Ammon's horn (tissue), 1 donor: Measurements from ENCODE around the gene MRO.
A peak's percentile ranks its signal among the peaks of the same experiment; 100 is the strongest.
"Not testable (repeated sequence)": the region's sequence is repeated elsewhere in the genome, so short reads cannot be mapped to it uniquely, and the experiment has no call there.

Source experiments
- DNase-seq: peaks from one replicate; pipeline ENCODE4 v3.0.0-alpha.2; 2016; ENCODE audit warnings: low spot score

The MRO gene

DNA sequence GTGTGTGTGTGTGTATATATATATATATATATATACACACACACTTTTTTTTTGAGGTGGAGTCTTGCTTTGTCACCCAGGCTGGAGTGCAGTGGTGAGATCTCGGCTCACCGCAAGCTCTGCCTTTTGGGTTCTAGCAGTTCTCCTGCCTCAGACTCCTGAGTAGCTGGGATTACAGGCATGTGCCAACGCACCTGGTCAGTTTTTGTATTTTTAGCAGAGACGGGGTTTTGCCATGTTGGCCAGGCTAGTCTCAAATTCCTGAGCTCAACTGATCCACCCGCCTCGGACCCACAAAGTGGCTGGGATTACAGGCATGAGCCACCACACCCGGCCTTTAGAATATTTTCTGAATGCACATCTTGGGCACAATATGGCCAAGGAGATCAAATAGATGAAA lies 13.7 kb upstream of the MRO start:
- DNase-seq, result not testable (repeated sequence)

DNA sequence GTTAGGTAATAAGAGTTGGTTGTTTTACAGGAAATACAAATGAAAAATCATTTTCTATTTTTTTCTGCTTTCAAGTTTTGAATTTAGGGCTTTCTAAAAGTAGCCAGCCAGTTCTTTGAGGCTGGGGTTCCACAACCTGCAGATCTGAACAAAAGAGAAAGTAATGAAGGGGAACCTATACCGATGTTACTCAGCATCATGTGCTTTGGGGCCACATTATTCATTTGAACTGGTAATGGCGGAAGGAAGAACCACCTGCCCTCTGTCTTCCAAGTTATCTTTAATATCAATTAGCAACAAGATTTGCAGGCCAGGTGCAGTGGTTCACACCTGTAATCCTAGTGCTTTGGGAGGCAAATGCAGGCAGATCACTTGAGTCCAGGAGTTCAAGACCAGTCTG lies 12.9 kb upstream of the MRO start:
- no peak for DNase-seq

DNA sequence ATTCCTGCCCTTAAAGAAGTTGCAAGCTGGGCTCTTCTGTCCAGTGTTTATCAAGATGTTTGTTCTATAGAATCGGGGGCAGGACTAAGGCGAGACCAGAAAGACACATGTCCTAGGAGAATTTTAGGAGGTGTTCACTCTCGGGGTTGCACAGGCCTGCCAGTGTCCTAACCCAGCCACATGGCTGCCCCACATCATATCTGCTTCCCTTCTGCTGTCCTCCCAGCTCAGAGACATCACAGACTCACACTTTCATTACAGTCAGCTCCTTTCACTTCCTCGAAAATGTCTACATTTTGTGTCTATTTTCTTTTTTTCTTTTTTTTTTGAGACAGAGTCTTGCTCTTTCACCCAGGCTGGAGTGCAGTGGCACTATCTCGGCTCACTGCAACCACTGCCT lies 10.7 kb upstream of the MRO start:
- peak; percentile 59 for DNase-seq

DNA sequence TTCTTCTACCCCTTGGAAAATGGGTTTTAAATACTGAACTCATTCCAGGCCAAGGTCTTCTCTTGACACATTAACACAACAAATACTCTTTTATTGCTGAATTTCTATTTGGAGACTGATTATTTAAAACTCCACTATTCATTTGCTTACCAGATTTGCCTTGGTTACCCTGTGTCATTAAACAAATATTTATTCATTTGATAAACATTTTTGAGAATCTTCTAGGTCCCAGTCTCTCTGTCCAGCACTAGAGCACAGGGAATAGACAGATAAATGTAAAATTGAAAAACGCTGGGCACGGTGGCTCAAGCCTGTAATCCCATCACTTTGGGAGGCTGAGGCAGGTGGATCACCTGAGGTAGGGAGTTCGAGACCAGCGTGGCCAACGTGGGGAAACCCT lies 9.8 kb upstream of the MRO start:
- DNase-seq, result no peak

DNA sequence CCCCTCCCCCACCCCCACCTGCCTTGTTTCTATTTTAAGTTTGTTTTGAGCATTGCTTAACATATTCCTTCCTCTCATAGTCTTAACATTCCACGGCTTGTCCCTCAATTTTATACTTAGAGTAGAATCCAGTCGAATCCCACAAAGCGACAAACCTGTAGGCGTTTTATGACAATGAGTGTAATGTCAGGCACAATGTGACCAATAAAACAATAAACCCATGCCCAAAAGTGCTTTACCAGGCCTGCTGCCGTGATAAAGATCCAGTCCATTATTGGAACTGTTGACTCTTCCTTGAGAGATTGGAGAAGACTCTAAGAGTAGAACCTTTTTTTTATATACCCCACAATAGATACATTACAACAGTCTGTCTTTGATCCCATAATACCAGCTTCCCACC lies 6.2 kb upstream of the MRO start:
- DNase-seq, result no peak

DNA sequence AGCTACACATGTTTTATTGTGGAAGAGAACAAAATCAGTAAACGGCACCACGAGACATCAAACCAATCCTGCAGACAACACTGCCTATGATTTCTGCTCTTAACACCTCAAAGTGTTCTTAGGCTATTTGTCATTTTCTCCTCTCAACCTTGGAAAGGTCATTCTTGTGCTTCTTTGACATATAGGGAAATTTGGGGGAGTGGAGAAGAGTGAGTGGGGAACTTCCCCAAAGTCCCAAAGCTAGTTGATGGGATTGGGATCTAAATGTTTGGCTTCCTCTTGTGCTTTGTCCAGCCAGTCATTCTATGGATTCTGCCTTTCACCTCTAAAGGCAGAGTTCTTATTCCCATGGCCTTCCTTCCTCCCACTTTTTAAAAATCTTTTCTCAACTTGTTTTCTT lies 5.8 kb upstream of the MRO start:
- no peak for DNase-seq

DNA sequence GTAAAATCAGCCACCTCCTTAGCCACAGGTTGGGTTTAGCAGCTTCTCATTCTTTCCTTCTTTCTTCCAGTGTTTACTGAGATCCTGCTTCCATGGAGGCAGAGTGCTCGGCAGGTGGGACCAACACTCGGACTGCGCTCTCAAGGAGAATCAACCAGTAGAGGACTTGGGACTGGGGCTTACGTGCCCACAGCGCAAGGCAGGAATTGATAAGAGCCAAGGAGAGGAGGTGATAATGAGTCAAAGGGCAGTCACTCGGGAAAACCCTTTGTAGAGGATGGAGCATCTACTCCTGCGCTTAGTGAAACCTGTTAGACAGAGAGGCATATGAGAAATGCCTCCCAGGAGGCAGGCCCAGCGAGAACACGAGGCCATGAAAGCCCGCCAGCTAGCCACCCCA lies 2.9 kb upstream of the MRO start:
- DNase-seq, result no peak

DNA sequence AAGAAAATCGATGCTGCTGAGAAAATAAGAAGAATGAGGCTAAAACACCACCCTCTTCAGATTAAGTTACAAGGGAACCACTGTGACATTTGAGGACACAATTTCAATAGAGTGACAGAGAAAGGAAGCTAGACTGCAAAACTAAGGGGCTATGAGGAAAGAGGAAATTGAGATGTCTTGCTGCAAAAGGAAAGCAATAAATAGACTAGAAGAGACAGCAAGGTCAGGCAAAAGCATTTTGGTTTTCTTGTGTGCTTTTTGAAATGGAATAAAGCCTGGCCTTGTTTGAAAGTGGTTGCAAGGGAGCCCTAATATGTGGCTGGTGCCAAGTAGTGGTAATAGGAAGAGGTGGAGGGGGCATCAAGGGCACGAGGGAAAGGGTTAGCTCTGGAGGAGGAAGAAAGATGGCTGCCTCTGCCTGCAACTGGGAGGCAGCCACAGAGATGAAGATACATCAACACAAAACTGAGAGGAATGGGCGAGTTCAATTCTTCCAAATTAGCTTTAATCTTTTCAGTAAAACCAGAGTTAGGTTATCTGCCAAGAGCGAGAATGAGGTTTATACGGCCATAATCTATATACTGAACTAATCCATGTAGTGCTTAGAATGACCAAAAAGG lies 1.2 kb upstream of the MRO start:
- DNase-seq, result peak; percentile 43

DNA sequence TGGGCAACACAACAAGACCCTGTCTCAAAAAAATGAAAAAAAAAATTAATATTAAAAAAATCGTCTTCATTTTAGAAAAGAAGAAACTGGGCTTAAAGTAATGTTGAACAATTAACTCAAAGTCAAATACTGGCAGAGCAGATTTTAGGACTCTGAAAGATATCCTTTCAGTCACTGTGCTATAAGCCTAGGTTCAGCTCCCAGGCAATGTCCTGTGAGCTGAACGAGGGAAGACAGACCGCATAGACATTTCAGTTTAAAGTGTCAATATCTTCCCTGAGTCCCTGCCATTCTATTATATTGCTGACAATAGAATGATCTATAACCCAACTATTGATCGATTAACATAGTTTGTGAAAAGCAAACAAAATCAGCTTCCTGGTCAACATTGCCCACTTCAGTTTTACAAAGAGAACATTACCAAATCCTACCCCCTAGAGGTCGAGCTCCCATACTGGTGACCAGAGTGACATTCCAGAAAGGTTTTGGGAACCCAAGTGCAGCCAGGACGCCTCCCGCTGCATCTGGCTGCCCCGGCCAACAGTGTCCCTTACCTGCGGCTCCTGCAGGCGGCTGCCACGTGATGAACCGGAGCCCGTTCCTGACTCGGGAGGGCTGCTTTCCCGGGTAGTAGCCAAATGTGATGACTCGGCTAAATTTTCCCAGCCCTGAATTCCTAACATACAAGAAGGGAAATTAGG lies 639 bp downstream of the MRO start:
- DNase-seq, result peak; percentile 49

DNA sequence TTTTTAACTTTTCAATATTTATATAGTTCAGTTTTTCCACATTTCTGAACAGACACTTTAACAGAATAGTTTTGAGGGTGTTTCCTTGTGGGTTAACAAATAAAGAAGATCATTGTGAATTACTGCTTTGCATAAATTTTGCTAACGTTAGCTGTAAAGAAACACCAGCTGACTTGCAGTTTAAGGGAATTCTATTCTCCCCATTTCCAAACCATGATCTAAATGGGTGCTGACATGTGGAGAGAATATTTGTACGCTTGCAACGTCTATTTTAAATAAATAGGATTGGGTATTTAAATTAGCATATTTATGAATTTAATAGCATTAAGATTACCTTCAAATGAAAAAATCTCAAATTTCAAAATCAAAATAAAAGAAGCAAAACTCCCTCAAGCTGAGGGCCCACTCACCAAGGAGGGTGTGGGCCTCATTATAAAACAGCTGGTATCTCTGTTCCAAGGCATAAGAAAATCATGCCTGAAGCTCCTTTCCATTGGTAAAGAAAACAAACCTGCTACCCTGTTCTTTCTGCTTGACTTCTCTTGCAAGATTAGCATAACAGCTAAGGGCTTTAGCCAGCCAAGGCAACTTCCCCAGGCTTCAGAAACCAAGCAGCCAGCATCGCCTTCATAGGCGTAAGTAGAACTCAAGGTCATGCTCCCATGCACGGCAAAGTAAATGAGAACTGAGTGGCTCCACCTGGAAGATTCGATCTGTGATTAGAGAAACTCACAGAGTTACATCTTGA lies 3.2 kb downstream of the MRO start:
- peak; percentile 29 for DNase-seq

DNA sequence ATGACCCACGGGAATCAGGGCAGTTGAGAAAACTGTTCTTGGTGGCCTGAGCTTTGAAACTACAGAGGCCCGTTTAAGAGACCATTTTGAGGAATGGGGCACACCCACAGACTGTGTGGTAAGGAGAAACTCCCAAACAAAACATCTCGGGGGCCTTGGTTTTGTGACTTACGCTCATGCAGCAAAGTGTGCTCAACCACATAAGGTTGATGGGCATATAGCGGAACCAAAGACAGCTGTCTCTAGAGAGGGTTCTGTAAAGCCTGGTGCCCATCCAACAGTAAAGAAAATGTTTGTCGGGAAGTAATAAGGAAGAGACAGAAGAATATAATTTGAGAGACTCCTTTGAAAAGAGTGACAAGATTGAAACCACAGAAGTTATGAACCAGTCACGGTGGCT lies 5.4 kb downstream of the MRO start:
- DNase-seq, result no peak

DNA sequence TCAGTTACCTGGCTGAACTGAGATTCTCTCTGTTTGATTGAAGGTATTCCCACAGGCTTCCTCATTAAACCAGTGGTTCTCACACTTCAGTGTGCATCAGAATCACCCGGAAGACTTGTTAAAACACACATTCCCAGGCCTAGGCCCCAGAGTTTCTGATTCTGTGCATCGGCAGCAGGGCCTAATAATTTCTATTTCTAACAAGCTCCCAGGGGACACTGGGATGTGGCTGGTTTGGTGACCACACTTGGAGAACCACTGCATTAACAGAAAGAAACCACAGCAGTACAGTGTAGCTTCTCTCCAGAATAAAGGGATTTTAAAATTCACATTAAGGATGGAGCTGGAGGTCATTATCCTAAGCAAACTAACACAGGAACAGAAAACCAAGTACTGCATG lies 6.5 kb downstream of the MRO start:
- DNase-seq, result no peak

DNA sequence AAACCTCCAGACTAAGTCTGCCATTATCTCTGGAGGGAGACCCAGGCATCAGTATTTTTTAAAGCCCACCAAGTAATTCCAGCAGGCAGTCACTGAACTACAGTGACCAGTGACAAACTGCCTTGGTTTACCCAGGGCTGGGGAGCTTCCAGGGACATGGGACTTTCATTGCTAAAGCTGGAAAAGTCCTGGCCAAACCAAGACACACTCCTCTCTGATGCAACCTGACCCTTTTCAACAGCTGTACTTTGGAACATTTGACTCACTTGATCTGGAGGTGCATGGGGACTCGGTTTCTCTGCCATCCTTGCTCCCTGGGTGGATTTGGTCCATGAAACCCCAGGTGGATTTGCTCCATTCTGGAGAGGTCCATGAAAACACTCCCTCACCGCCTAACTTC lies 7.0 kb downstream of the MRO start:
- no peak for DNase-seq

DNA sequence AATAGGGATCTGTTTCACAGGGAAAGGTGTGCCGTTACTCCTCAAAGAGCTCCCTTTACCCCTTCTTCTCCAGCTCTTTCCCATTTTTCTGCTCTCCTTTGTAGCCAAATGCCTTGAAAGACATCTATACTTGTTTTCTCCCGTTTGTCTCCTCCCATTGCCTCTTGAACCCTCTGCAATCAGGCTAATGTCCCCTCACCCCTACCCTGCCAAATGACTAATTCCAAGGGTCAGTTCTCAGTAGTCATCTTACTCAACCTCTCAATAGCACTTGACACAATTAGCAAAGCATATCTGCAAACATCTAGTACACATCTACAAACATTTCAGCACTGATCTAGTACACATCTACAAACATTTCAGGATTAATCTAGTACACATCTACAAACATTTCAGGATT lies 12.6 kb downstream of the MRO start:
- no peak for DNase-seq

DNA sequence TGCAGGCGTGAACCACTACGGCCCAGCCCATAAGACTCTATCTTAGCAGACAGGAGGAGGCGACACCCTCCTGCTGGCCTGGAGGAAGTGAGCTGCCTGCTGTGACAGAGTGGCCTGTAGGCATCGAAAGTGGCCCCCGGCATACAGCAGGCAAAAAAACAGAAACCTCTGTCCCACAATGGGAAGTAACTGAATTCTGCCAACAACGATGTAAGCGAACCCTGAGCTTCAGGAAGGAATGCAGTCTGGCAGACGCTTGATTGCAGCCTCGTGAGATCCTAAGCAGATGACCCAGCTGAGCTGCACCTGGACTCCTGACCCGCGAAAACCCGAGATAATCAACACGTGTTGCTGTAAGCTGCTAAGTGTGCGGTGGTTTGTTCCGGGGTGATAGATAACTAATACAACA lies 13.6 kb downstream of the MRO start:
- peak; percentile 62 for DNase-seq

DNA sequence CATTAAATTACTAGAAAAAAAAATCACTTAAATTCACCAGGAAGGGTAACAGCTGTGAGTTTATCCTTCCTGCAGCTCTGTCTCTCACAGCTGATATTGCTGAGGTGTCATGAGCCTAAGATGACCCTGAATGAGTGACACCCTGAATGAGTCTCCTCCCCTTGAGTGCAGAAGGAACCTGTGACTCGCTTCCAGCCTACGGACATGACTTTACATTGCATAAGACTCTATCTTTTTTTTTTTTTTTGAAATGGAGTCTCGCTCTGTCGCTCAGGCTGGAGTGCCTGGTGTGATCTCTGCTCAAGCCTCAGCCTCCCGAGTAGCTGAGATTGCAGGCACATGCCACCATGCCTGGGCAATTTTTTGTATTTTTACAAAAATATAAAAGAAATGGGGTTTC lies 14.1 kb downstream of the MRO start:
- DNase-seq, result no peak

DNA sequence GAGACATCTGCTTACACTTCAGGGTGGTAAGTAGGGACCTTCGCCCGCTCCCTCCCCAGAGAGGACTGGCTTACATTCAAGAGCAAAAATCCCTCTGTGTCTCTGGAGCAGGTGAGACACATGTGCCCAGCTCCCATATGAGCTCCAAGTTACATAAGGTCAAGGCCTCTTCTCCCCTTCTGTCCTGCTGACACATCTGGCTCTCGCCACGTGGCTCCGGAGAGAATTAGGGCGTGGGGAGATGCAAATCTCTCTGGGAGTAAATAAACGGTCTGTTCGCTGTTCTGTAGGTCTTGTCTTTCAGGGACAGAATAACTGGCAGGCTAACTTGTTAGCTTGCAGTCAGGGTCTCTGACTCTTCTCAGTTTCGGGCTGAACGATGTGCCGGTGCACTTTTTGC lies 16.2 kb downstream of the MRO start:
- DNase-seq, result no peak

DNA sequence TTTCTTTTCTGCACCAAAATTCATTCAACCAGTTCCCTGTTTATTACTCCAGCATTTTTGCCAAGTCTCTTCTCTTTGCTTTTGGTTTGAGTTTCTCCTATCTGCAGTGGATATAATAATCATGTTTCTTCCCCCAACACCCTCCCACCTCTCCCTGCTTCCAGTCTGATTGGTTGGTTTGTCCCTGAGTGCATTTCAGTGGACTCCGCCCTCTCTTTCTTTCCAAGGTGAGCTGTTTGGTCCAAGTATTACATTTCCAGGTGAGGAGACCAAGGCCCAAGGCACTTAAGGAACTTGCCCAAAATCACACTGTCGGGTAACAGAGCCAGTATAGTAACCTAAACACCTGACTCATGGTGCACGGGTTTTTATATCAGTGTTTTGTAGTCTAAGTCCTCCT lies 17.7 kb downstream of the MRO start:
- DNase-seq, result no peak

DNA sequence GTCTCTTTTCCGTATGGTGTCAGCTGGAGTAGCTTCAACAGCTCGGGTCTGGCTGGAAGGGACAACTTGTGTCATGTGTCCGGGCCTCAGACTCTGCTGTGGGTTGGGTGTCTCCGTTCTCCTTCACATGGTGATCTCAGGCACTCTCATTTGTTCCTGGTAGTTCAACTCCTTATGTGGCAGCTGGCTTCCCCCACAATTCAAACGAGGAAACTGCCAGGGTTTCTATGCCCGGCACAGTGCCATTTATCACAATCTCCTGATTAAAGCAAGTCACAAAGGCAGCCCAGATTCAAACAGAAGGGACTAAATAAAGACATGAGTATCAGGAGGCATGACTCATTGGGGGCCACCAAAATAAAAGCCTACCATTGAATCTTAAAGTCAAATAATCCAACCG lies 22.7 kb downstream of the MRO start:
- DNase-seq, result peak; percentile 53

DNA sequence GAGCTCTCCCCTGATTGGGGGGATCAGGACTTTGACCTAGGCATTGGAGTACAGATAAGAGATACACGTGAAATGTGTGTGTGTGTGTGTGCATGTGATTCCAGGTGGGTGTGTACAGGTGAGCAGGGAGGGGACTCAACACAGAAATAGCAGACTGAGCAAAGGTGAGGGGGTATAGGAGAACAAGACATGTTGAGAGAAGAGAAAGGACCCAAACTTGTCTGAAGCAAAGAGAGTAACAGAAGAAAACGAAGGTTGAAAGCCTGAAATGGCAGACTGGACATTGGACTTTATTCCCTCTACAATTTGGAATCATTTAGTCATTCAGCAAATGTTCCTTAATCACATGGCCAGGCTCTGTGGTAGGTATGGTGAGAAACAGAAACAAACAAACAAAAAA lies 23.3 kb downstream of the MRO start:
- DNase-seq, result no peak

DNA sequence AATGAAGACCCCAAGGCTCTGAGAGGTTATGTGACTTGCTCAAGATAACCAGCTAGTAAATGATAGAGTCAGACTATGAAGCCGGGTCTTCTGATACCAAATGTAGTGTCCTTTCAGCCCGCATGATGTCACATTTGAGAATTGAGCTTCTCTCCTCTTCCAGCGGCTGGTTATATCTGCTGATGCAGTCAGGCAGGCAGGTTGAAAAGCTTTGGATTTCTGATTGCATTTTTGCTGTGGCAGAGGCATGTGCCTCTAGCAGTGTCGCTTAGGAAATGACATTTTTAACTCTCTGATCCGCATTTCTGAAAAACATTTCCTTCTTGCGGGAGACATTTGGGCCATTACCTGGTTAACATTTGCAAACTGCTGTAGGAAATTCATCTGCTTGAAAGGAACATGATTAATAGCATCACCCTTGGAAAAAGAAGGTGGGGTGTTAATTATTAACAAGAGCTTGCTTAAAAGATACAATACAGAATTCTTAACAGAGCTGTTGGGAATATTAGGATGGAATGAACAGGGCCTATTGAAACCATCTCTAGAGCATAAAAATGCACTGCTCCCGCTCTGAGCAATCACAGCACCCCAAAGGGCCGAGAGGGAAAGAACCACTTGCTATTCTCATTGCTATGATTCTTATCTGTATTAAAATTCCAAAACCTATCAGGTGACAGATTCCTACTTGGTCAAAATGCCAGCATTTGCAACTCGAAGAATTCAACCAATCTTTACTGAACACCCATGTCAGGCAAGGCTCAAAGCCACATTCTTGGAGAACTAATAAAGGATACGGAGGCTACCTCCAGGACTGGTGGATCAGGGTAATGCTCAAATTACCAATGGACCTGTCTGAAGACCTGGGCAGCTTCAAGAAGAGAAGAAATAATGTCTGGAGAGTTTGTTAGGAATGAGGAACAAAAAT lies 25.9 kb downstream of the MRO start:
- DNase-seq, result no peak

DNA sequence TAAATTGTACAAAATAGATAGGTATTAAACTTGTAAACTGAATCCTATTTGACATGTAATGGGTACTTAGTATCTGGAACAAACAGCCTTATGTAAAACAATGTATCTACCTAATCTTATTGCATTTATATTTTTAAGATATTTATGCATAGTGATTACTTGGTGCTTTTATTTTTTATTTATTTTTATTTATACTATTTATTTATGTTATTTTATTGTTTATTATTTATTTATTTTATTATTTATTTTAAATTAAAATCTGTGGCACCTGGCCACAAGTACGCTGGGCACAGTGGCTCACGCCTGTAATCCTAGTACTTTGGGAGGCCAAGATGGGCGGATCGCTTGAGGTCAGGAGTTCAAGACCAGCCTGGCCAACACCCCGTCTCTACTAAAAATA lies 26.9 kb downstream of the MRO start:
- no peak for DNase-seq
